Liver (tissue), 9 donors: ENCODE data around the gene SCNN1A. TPM values are rescaled to one million over a fixed set of nuclear protein-coding genes. Genes with fewer than 3 reads are reported as not detected.

ENCODE experiments used
- DNase-seq: peaks from one replicate; pipeline ENCODE4 v3.0.0-alpha.2; 2017; ENCODE audit warnings: low spot score
- H3K27ac ChIP-seq, 2 donors: one replicate each; pipeline ENCODE4 v1.7.0; 2013; ENCODE audit warnings: inconsistent platforms in 2 of 2, low read length in 2 of 2, control low read depth in 1 of 2, low read depth in 1 of 2, mild to moderate bottlenecking in 1 of 2
- H3K27me3 ChIP-seq, 4 donors: one replicate each; pipeline versions ENCODE4 v1.6.1 to v1.7.0; 2013; ENCODE audit warnings: low read length in 3 of 4, inconsistent platforms in 1 of 4, mild to moderate bottlenecking in 1 of 4, moderate library complexity in 1 of 4; ENCODE audit not compliant: control insufficient read depth in 4 of 4, insufficient read depth in 4 of 4
- H3K36me3 ChIP-seq, 4 donors: one replicate each; pipeline versions ENCODE4 v1.6.1 to v1.7.0; 2013; ENCODE audit warnings: low read length in 3 of 4, mild to moderate bottlenecking in 3 of 4, low read depth in 1 of 4, moderate library complexity in 1 of 4; ENCODE audit not compliant: control insufficient read depth in 4 of 4, insufficient read depth in 3 of 4
- H3K4me1 ChIP-seq, 4 donors: one replicate each; pipeline versions ENCODE4 v1.6.1 to v1.7.0; 2013; ENCODE audit warnings: low read length in 3 of 4, mild to moderate bottlenecking in 3 of 4, moderate library complexity in 1 of 4; ENCODE audit not compliant: control insufficient read depth in 4 of 4, insufficient read depth in 4 of 4
- H3K4me3 ChIP-seq, 3 donors: one replicate each; pipeline versions ENCODE4 v1.6.1 to v1.7.0; 2013; ENCODE audit warnings: low read length in 3 of 3, control low read depth in 1 of 3, low read depth in 1 of 3, mild to moderate bottlenecking in 1 of 3
- H3K9ac ChIP-seq, 2 donors: one replicate each; pipeline ENCODE4 v1.7.0; 2013; ENCODE audit warnings: low read length in 2 of 2, mild to moderate bottlenecking in 2 of 2, moderate library complexity in 2 of 2, control low read depth in 1 of 2, low read depth in 1 of 2
- H3K9me3 ChIP-seq, 4 donors: one replicate each; pipeline versions ENCODE4 v1.6.1 to v1.7.0; 2013; ENCODE audit warnings: low read length in 3 of 4; ENCODE audit not compliant: control insufficient read depth in 4 of 4
- EGR1 ChIP-seq, 2 donors: IDR thresholded peaks; 2 replicates each; pipeline ENCODE4 v1.6.1; 2016 to 2018; ENCODE audit warnings: antibody characterized with exemption in 2 of 2, low read depth in 2 of 2
- FOXA1 ChIP-seq: IDR thresholded peaks from 2 replicates; pipeline ENCODE4 v1.6.1; 2016; ENCODE audit warnings: antibody characterized with exemption
- FOXA2 ChIP-seq: IDR thresholded peaks from 2 replicates; pipeline ENCODE4 v1.6.1; 2016; ENCODE audit warnings: antibody characterized with exemption
- GABPA ChIP-seq, 2 donors: IDR thresholded peaks in 1 of 2; conservative IDR thresholded peaks in 1 of 2; 2 replicates each; pipeline ENCODE4 v1.6.1; 2016; ENCODE audit warnings: antibody characterized with exemption in 2 of 2, mild to moderate bottlenecking in 1 of 2, moderate library complexity in 1 of 2
- HNF4A ChIP-seq, 2 donors: conservative IDR thresholded peaks; 2 replicates each; pipeline ENCODE4 v1.6.1; 2016; ENCODE audit warnings: antibody characterized with exemption in 2 of 2, mild to moderate bottlenecking in 2 of 2
- HNF4G ChIP-seq: IDR thresholded peaks from 2 replicates; pipeline ENCODE4 v1.6.1; 2016; ENCODE audit warnings: antibody characterized with exemption
- JUND ChIP-seq, 2 donors: IDR thresholded peaks; 2 replicates each; pipeline ENCODE4 v1.6.1; 2016; ENCODE audit warnings: antibody characterized with exemption in 2 of 2
- NR2F2 ChIP-seq: IDR thresholded peaks from 2 replicates; pipeline ENCODE4 v1.6.1; 2016; ENCODE audit warnings: antibody characterized with exemption
- RAD21 ChIP-seq, 2 donors: IDR thresholded peaks; 2 replicates each; pipeline ENCODE4 v1.6.1; 2016; ENCODE audit warnings: antibody characterized with exemption in 2 of 2, mild to moderate bottlenecking in 2 of 2
- RXRA ChIP-seq, 2 donors: IDR thresholded peaks; 2 replicates each; pipeline ENCODE4 v1.6.1; 2017 to 2018; ENCODE audit warnings: antibody characterized with exemption in 2 of 2, mild to moderate bottlenecking in 1 of 2
- SP1 ChIP-seq: IDR thresholded peaks from 2 replicates; pipeline ENCODE4 v1.6.1; 2018; ENCODE audit warnings: antibody characterized with exemption, mild to moderate bottlenecking
- TAF1 ChIP-seq: conservative IDR thresholded peaks from 2 replicates; pipeline ENCODE4 v1.6.1; 2016; ENCODE audit warnings: antibody characterized with exemption, mild to moderate bottlenecking
- YY1 ChIP-seq: IDR thresholded peaks from 2 replicates; pipeline ENCODE4 v1.6.1; 2016; ENCODE audit warnings: antibody characterized with exemption, mild to moderate bottlenecking
- WGBS: extraction: QIAGEN DNeasy Blood & Tissue Kit; methylation state at CpG from one replicate; pipeline ENCODE4 v1.1.7; 2013; 5-methylcytosine and 5-hydroxymethylcytosine counted together
- polyA plus RNA-seq, 2 donors: library from polyadenylated mRNA; stranded (reverse) in 1 of 2; unstranded in 1 of 2; fragments of 200-250 nt in 1 of 2; fragments of >200 nt in 1 of 2; fragmentation: Nextera tagmentation in 1 of 2; extraction: Ambion mirVana in 1 of 2; gene quantifications; one replicate each; pipeline versions ENCODE4 v1.2.1 to v1.2.3, GENCODE V29; 2013 to 2015
- total RNA-seq, 2 donors: library from RNA; depleted of rRNA; stranded (reverse); fragments of >200 nt; gene quantifications; one replicate each; pipeline ENCODE4 v1.2.3, GENCODE V29; 2014
- TF ChIP-seq, protein P1 (sequence below): IDR thresholded peaks from 2 replicates; pipeline ENCODE4 v1.6.1; 2016; ENCODE audit warnings: antibody characterized with exemption
- TF ChIP-seq, protein P2 (sequence below): IDR thresholded peaks from 2 replicates; pipeline ENCODE4 v1.6.1; 2016; ENCODE audit warnings: antibody characterized with exemption
- TF ChIP-seq, protein P3 (sequence below): IDR thresholded peaks from 2 replicates; pipeline ENCODE4 v1.6.1; 2016; ENCODE audit warnings: antibody characterized with exemption
- TF ChIP-seq, protein P4 (sequence below): fragments of 150-350 bp; IDR thresholded peaks from 2 replicates; pipeline ENCODE4 v1.5.1; 2017; ENCODE audit warnings: improper control_type of control experiment, low read depth, low read length; ENCODE audit not compliant: missing input control
- TF ChIP-seq, protein P5 (sequence below): IDR thresholded peaks from 2 replicates; pipeline ENCODE4 v1.6.1; 2016; ENCODE audit warnings: antibody characterized with exemption, mild to moderate bottlenecking
- donor health status: healthy.
- donor health status: healthy.
- donor health status: healthy.
- donor health status: healthy.
- donor health status: healthy.

The SCNN1A gene
- total and polyA plus RNA-seq, 4 donors, result 0.47 to 7.7 (median 2.9) TPM

DNA sequence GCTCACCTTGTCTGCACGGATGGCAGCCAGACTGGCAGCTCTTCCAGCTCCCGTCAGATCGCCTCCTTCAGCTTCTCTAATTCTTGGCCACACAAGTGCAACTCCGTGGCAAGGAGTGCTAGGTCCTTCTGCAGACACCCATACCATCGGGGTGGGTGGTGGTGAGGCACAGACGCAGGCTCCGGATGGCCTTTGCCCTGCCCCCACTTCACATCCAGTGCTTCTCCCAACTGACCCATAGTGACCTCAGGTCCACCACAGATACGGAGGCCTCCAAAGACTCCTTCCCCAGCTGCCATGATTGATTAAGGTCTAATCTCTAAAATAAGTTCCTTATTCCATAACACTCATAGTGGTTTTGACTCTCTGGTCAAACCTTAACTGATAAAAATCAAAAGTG lies 49.5 kb upstream of the SCNN1A start:
- peaks cover 0 to 6% (median 4%) of the 10 kb centered on the region in 4 donors for H3K4me1 ChIP-seq
- H3K27me3 ChIP-seq, result no peaks in the 10 kb centered on the region
- H3K27ac ChIP-seq, result no peak overlapping the region
- H3K36me3 ChIP-seq, result no peaks in the 10 kb centered on the region
- H3K9ac ChIP-seq, result no peak overlapping the region
- no peak for DNase-seq
- H3K4me3 ChIP-seq, result no peak overlapping the region
- WGBS, result 88% methylated on average over 8 of the region's 8 CpGs
- TF ChIP-seq, protein P1, sequence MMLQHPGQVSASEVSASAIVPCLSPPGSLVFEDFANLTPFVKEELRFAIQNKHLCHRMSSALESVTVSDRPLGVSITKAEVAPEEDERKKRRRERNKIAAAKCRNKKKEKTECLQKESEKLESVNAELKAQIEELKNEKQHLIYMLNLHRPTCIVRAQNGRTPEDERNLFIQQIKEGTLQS, result no peak
- TF ChIP-seq FOXA1, result no peak
- TF ChIP-seq, protein P2, sequence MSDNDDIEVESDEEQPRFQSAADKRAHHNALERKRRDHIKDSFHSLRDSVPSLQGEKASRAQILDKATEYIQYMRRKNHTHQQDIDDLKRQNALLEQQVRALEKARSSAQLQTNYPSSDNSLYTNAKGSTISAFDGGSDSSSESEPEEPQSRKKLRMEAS, result no peak
- TF ChIP-seq JUND (IDR thresholded peaks at IDR 0.05), result no peak
- no peak for TF ChIP-seq HNF4A (conservative IDR thresholded peaks at IDR 0.05)
- TF ChIP-seq, protein P3, sequence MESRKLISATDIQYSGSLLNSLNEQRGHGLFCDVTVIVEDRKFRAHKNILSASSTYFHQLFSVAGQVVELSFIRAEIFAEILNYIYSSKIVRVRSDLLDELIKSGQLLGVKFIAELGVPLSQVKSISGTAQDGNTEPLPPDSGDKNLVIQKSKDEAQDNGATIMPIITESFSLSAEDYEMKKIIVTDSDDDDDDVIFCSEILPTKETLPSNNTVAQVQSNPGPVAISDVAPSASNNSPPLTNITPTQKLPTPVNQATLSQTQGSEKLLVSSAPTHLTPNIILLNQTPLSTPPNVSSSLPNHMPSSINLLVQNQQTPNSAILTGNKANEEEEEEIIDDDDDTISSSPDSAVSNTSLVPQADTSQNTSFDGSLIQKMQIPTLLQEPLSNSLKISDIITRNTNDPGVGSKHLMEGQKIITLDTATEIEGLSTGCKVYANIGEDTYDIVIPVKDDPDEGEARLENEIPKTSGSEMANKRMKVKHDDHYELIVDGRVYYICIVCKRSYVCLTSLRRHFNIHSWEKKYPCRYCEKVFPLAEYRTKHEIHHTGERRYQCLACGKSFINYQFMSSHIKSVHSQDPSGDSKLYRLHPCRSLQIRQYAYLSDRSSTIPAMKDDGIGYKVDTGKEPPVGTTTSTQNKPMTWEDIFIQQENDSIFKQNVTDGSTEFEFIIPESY, result no peak
- TF ChIP-seq, protein P4, sequence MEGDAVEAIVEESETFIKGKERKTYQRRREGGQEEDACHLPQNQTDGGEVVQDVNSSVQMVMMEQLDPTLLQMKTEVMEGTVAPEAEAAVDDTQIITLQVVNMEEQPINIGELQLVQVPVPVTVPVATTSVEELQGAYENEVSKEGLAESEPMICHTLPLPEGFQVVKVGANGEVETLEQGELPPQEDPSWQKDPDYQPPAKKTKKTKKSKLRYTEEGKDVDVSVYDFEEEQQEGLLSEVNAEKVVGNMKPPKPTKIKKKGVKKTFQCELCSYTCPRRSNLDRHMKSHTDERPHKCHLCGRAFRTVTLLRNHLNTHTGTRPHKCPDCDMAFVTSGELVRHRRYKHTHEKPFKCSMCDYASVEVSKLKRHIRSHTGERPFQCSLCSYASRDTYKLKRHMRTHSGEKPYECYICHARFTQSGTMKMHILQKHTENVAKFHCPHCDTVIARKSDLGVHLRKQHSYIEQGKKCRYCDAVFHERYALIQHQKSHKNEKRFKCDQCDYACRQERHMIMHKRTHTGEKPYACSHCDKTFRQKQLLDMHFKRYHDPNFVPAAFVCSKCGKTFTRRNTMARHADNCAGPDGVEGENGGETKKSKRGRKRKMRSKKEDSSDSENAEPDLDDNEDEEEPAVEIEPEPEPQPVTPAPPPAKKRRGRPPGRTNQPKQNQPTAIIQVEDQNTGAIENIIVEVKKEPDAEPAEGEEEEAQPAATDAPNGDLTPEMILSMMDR, result no peak
- TF ChIP-seq EGR1 (IDR thresholded peaks at IDR 0.05; ENCODE audit: low read depth in 2 of 2), result no peak
- TF ChIP-seq GABPA (IDR thresholded peaks at IDR 0.05 in 1 of 2, conservative IDR thresholded peaks at IDR 0.05 in 1 of 2), result no peak
- TF ChIP-seq, protein P5, sequence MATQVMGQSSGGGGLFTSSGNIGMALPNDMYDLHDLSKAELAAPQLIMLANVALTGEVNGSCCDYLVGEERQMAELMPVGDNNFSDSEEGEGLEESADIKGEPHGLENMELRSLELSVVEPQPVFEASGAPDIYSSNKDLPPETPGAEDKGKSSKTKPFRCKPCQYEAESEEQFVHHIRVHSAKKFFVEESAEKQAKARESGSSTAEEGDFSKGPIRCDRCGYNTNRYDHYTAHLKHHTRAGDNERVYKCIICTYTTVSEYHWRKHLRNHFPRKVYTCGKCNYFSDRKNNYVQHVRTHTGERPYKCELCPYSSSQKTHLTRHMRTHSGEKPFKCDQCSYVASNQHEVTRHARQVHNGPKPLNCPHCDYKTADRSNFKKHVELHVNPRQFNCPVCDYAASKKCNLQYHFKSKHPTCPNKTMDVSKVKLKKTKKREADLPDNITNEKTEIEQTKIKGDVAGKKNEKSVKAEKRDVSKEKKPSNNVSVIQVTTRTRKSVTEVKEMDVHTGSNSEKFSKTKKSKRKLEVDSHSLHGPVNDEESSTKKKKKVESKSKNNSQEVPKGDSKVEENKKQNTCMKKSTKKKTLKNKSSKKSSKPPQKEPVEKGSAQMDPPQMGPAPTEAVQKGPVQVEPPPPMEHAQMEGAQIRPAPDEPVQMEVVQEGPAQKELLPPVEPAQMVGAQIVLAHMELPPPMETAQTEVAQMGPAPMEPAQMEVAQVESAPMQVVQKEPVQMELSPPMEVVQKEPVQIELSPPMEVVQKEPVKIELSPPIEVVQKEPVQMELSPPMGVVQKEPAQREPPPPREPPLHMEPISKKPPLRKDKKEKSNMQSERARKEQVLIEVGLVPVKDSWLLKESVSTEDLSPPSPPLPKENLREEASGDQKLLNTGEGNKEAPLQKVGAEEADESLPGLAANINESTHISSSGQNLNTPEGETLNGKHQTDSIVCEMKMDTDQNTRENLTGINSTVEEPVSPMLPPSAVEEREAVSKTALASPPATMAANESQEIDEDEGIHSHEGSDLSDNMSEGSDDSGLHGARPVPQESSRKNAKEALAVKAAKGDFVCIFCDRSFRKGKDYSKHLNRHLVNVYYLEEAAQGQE, result no peak
- no peak for TF ChIP-seq RXRA (IDR thresholded peaks at IDR 0.05)
- TF ChIP-seq SP1, result no peak
- no peak for TF ChIP-seq NR2F2
- TF ChIP-seq TAF1, result no peak
- no peak for TF ChIP-seq YY1
- no peak for TF ChIP-seq RAD21 (IDR thresholded peaks at IDR 0.05)
- TF ChIP-seq HNF4G, result no peak
- no peak for TF ChIP-seq FOXA2
- H3K9me3 ChIP-seq, result no peaks in the 10 kb centered on the region
